IMR-90 (cell line): Measurements from ENCODE around the gene RCOR3. TPM values are rescaled to one million over a fixed set of nuclear protein-coding genes. Genes with fewer than 3 reads are reported as not detected.

Experiments used
- ATAC-seq: fragments of 200-7000 bp; cut with Tn5 transposase; 2 replicates; pipeline ENCODE4 v1.9.1; 2020; ENCODE audit warnings: low read depth, mild to moderate bottlenecking, moderate library complexity
- BruUV-seq: library from RNA; stranded (reverse); fragments of 400-500 nt; replicated peaks from 2 replicates; lab custom pipeline; 2021; lab: Mats Ljungman, UMichigan
- CTCF ChIA-PET: fragments of 300-600 bp; formaldehyde crosslinking; extraction: SDS; loops from one replicate; lab custom pipeline; 2021; ENCODE audit warnings: antibody characterized with exemption; lab: Yijun Ruan, JAX
- POLR2A ChIA-PET: fragments of 300-600 bp; sonication (Branson Sonifier 250); formaldehyde crosslinking; loops from one replicate; lab custom pipeline; 2022; ENCODE audit warnings: antibody characterized with exemption; ENCODE audit not compliant: unreplicated experiment; lab: Charles Lee
- DNase-seq: peaks from one replicate; pipeline ENCODE4 v3.0.0; 2013
- H2AFZ ChIP-seq: replicated peaks from 2 replicates; pipeline ENCODE3; 2013; ENCODE audit warnings: low read length, mild to moderate bottlenecking; ENCODE audit not compliant: poor library complexity
- H2AK5ac ChIP-seq: 2 replicates; pipeline ENCODE4 v1.6.1; 2013; ENCODE audit warnings: low read depth, low read length, inconsistent platforms
- H2AK9ac ChIP-seq: replicated peaks from 2 replicates; pipeline ENCODE3; 2013; ENCODE audit warnings: mild to moderate bottlenecking, low read depth, low read length, moderate library complexity; ENCODE audit not compliant: poor library complexity
- H2BK120ac ChIP-seq: 2 replicates; pipeline ENCODE4 v1.6.1; 2013; ENCODE audit warnings: low read depth, low read length, inconsistent platforms
- H2BK15ac ChIP-seq: 3 replicates; pipeline ENCODE4 v1.6.1; 2013; ENCODE audit warnings: low read depth, low read length, inconsistent platforms
- H2BK20ac ChIP-seq: 2 replicates; pipeline ENCODE4 v1.6.1; 2013; ENCODE audit warnings: low read depth, mild to moderate bottlenecking, inconsistent platforms, low read length, moderate library complexity
- H2BK5ac ChIP-seq: 2 replicates; pipeline ENCODE4 v1.6.1; 2013; ENCODE audit warnings: mild to moderate bottlenecking, low read depth, low read length, inconsistent platforms; ENCODE audit not compliant: poor library complexity, severe bottlenecking
- H3K14ac ChIP-seq: replicated peaks from 2 replicates; pipeline ENCODE4 v1.6.1; 2013; ENCODE audit warnings: low read depth, low read length, inconsistent platforms
- H3K18ac ChIP-seq: 2 replicates; pipeline ENCODE4 v1.6.1; 2013; ENCODE audit warnings: low read depth, low read length, control low read depth
- H3K23ac ChIP-seq: 2 replicates; pipeline ENCODE4 v1.6.1; 2013; ENCODE audit warnings: low read depth, low read length, inconsistent platforms
- H3K27ac ChIP-seq: 2 replicates; pipeline ENCODE4 v1.5.1; 2013; ENCODE audit warnings: mild to moderate bottlenecking, control low read depth, low read length; ENCODE audit not compliant: insufficient read depth
- H3K27me3 ChIP-seq: 2 replicates; pipeline ENCODE4 v1.6.1; 2013; ENCODE audit warnings: low read length; ENCODE audit not compliant: control insufficient read depth, insufficient read depth
- H3K36me3 ChIP-seq: 2 replicates; pipeline ENCODE4 v1.6.1; 2013; ENCODE audit warnings: low read length, mixed read lengths; ENCODE audit not compliant: control insufficient read depth, insufficient read depth
- H3K4ac ChIP-seq: 2 replicates; pipeline ENCODE4 v1.6.1; 2013; ENCODE audit warnings: low read depth, low read length, inconsistent platforms
- H3K4me1 ChIP-seq: 2 replicates; pipeline ENCODE4 v1.6.1; 2013; ENCODE audit warnings: low read length, mixed read lengths; ENCODE audit not compliant: control insufficient read depth, insufficient read depth
- H3K4me2 ChIP-seq: 2 replicates; pipeline ENCODE4 v1.6.1; 2013; ENCODE audit warnings: low read depth, mild to moderate bottlenecking, control low read depth, low read length, moderate library complexity
- H3K4me3 ChIP-seq: 2 replicates; pipeline ENCODE4 v1.5.1; 2013; ENCODE audit warnings: low read depth, mild to moderate bottlenecking, control low read depth, low read length, moderate library complexity; ENCODE audit not compliant: insufficient read depth
- H3K56ac ChIP-seq: 2 replicates; pipeline ENCODE4 v1.6.1; 2013; ENCODE audit warnings: low read length, inconsistent platforms; ENCODE audit not compliant: insufficient read depth; ENCODE audit errors: extremely low read depth
- H3K79me1 ChIP-seq, 2 experiments: 2 replicates each; pipeline ENCODE4 v1.6.1; 2013; ENCODE audit warnings: low read length in 2 of 2, inconsistent platforms in 1 of 2, low read depth in 1 of 2
- H3K9ac ChIP-seq: 2 replicates; pipeline ENCODE4 v1.6.1; 2013; ENCODE audit warnings: low read depth, low read length, control low read depth
- H3K9me1 ChIP-seq: 2 replicates; pipeline ENCODE4 v1.6.1; 2013; ENCODE audit warnings: low read length, inconsistent platforms; ENCODE audit not compliant: insufficient read depth
- H3K9me3 ChIP-seq: 2 replicates; pipeline ENCODE4 v1.6.1; 2013; ENCODE audit warnings: low read length; ENCODE audit not compliant: control insufficient read depth, insufficient read depth
- H4K20me1 ChIP-seq: 2 replicates; pipeline ENCODE4 v1.6.1; 2013; ENCODE audit warnings: low read length, inconsistent platforms; ENCODE audit not compliant: insufficient read depth
- H4K5ac ChIP-seq: 2 replicates; pipeline ENCODE4 v1.6.1; 2013; ENCODE audit warnings: mild to moderate bottlenecking, low read depth, low read length, control low read depth
- H4K8ac ChIP-seq, 2 experiments: 2 replicates each; pipeline ENCODE4 v1.6.1; 2013; ENCODE audit warnings: low read depth in 2 of 2, low read length in 2 of 2, control low read depth in 1 of 2, inconsistent platforms in 1 of 2
- H4K91ac ChIP-seq: 2 replicates; pipeline ENCODE4 v1.6.1; 2013; ENCODE audit warnings: low read depth, low read length, inconsistent platforms; ENCODE audit not compliant: insufficient read depth
- CEBPB ChIP-seq: IDR thresholded peaks from 2 replicates; pipeline ENCODE4 v1.6.1; 2012; ENCODE audit warnings: low read depth, low read length, improper control_type of control experiment
- CHD1 ChIP-seq: IDR thresholded peaks from 2 replicates; pipeline ENCODE4 v1.6.1; 2012; ENCODE audit warnings: low read depth, low read length, improper control_type of control experiment
- MAFK ChIP-seq: IDR thresholded peaks from 2 replicates; pipeline ENCODE4 v1.6.1; 2012; ENCODE audit warnings: low read depth, low read length, improper control_type of control experiment
- POLR2A ChIP-seq: IDR thresholded peaks from 2 replicates; pipeline ENCODE4 v1.6.1; 2012; ENCODE audit warnings: mild to moderate bottlenecking, low read depth, low read length
- RAD21 ChIP-seq: IDR thresholded peaks from 2 replicates; pipeline ENCODE4 v1.6.1; 2012; ENCODE audit warnings: low read length, improper control_type of control experiment
- RCOR1 ChIP-seq: IDR thresholded peaks from 2 replicates; pipeline ENCODE4 v1.6.1; 2012; ENCODE audit warnings: mild to moderate bottlenecking, low read length, improper control_type of control experiment; ENCODE audit not compliant: insufficient replicate concordance
- WGBS, 2 experiments: methylation state at CpG; one replicate each; pipeline versions ENCODE4 v1.1.5 to v1.1.7; 2013; ENCODE audit warnings: missing lambda C conversion rate in 2 of 2; ENCODE audit not compliant: insufficient read length in 1 of 2; ENCODE audit errors: extremely low coverage in 2 of 2; 5-methylcytosine and 5-hydroxymethylcytosine counted together
- dilution Hi-C: fragments of 300-500 bp; cut with HindIII; formaldehyde crosslinking; loops from one replicate; pipeline ENCODE4 v1.14.3; 2018; ENCODE audit warnings: low sequenced_read_pairs; ENCODE audit not compliant: unreplicated experiment
- in situ Hi-C: fragments of 300-500 bp; cut with MboI; formaldehyde crosslinking; loops from 3 replicates; pipeline ENCODE4 v1.14.3; 2019; ENCODE audit warnings: low sequenced_read_pairs, inconsistent platforms, mixed read lengths
- intact Hi-C: fragments of 100-400 bp; cut with micrococcal nuclease; formaldehyde crosslinking; loops from 2 replicates; pipeline ENCODE4 v1.10.0; 2022
- polyA plus RNA-seq, 3 experiments: library from polyadenylated mRNA; depleted of rRNA; stranded (reverse); fragments of >200 nt; gene quantifications; 2 replicates each; pipeline ENCODE4 v1.2.3, GENCODE V29; 2012; ENCODE audit warnings: low replicate concordance in 1 of 3
- total RNA-seq: library from RNA; depleted of rRNA; stranded (reverse); fragments of >200 nt; gene quantifications from 2 replicates; pipeline ENCODE4 v1.2.3, GENCODE V29; 2012
- TF ChIP-seq, protein P1 (sequence below): fragments of 150-350 bp; IDR thresholded peaks from 2 replicates; pipeline ENCODE4 v1.6.1; 2016; ENCODE audit warnings: low read depth, mild to moderate bottlenecking, low read length, moderate library complexity, borderline replicate concordance
- TF ChIP-seq, protein P2 (sequence below): fragments of 150-350 bp; IDR thresholded peaks from 2 replicates; pipeline ENCODE4 v1.6.1; 2017; ENCODE audit warnings: mild to moderate bottlenecking, antibody characterized with exemption, low read length, low read depth
- TF ChIP-seq, protein P3 (sequence below): conservative IDR thresholded peaks from 2 replicates; pipeline ENCODE4 v1.5.1; 2012; ENCODE audit warnings: mild to moderate bottlenecking, low read depth, low read length, improper control_type of control experiment

Gene RCOR3
- total and polyA plus RNA-seq, 2 of the 4 experiments (the other 2 are of a cell fraction) = 8.1 to 16.4 TPM

DNA sequence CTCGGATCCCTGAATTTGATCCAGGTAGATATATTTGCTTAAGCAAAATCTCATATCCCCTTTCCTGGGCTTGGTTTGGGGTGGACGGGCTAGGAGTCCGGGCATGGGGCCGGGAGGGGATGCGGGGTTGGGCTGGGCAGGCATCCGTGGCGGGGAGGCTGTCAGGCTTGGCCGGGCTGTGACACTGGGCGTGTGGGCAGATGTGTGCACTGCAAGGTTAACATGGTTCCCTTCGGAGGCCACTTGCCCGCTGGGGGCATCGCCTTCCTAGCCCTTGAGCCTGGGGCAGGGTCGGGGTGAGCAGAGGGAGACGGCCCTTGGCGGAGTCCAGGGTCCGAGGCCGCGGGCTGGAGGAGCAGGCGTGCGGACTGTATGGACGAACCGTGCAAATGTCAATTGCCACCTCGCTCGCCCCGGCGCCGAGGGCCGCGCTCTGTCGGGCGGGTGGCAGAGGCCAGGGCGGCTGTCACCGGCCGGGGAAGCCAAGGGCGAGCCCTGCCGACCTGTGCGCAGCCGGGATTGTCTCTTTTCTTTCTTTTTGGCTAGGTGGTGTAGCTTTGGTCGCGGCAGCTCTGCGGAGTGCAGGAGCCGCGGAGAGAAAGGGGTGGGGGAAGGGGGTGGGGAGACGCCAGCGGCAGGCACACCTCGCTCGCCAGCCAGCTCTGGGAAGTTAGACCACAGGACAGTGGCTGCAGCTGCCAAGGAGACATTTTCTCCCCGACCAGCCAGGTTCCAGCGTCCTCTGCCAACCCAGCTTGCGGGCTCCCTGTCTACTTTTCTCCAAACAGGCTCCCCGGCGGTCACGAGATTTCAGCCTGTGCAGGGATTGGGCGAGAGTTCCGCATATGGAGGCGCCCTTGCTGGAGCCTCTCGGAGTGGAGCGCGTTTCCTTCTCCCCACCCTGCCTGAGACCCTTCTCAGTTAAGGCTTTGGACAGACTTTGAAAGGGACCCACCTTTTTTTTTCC lies 1.3 kb downstream of the RCOR3 start:
- peak overlapping the region; percentile 97 for H3K4me2 ChIP-seq
- peak overlapping the region; percentile 92 for H3K9ac ChIP-seq
- 0 out of 2 replicates have a peak overlapping the region, but pooled peaks have one; percentile 20 for H2AK5ac ChIP-seq
- ATAC-seq (peak; percentile 41), DNase-seq (peak; percentile 61)
- H2BK15ac ChIP-seq = no peak overlapping the region
- peak overlapping the region; percentile 60; the same call in 1 of the 2 replicates for H3K18ac ChIP-seq
- ChIA-PET CTCF (interaction anchor here (0.6 to 1.4 kb wide), 2 partner anchors 10 to 424 kb away, joined by 3 to 4 read pairs; no protein-coding TSS in a partner anchor), POLR2A (interaction anchor here (0.5 to 1.1 kb wide), 3 partner anchors 12 to 856 kb away, joined by 4 to 5 read pairs (median 4); no protein-coding TSS in a partner anchor)
- H2BK5ac ChIP-seq = peak overlapping the region; percentile 62
- no peaks in the 10 kb centered on the region for H3K9me3 ChIP-seq
- 0% methylated on average over 28 of the region's 59 CpGs; no CpG with 5 or more reads in 1 of the 2 experiments for WGBS, 2 experiments
- peak overlapping the region; percentile 100 for H3K4me3 ChIP-seq
- H3K4ac ChIP-seq = peak overlapping the region; percentile 57
- peak overlapping the region; percentile 27; the same call in 1 of the 2 replicates for H3K56ac ChIP-seq
- H3K9me1 ChIP-seq = no peaks in the 10 kb centered on the region
- in situ Hi-C loops = no loop called here
- no peaks in the 10 kb centered on the region for H3K27me3 ChIP-seq
- no peaks in the 10 kb centered on the region for H4K20me1 ChIP-seq
- peak overlapping the region; percentile 86 for H2AK9ac ChIP-seq
- no peak overlapping the region for H2BK120ac ChIP-seq
- no peak for TF ChIP-seq MAFK
- TF ChIP-seq, protein P1, sequence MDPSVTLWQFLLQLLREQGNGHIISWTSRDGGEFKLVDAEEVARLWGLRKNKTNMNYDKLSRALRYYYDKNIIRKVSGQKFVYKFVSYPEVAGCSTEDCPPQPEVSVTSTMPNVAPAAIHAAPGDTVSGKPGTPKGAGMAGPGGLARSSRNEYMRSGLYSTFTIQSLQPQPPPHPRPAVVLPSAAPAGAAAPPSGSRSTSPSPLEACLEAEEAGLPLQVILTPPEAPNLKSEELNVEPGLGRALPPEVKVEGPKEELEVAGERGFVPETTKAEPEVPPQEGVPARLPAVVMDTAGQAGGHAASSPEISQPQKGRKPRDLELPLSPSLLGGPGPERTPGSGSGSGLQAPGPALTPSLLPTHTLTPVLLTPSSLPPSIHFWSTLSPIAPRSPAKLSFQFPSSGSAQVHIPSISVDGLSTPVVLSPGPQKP = no peak
- TF ChIP-seq, protein P2, sequence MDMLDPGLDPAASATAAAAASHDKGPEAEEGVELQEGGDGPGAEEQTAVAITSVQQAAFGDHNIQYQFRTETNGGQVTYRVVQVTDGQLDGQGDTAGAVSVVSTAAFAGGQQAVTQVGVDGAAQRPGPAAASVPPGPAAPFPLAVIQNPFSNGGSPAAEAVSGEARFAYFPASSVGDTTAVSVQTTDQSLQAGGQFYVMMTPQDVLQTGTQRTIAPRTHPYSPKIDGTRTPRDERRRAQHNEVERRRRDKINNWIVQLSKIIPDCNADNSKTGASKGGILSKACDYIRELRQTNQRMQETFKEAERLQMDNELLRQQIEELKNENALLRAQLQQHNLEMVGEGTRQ = peak; percentile 76
- TF ChIP-seq RAD21 = no peak
- no peak for TF ChIP-seq CEBPB
- TF ChIP-seq, protein P3, sequence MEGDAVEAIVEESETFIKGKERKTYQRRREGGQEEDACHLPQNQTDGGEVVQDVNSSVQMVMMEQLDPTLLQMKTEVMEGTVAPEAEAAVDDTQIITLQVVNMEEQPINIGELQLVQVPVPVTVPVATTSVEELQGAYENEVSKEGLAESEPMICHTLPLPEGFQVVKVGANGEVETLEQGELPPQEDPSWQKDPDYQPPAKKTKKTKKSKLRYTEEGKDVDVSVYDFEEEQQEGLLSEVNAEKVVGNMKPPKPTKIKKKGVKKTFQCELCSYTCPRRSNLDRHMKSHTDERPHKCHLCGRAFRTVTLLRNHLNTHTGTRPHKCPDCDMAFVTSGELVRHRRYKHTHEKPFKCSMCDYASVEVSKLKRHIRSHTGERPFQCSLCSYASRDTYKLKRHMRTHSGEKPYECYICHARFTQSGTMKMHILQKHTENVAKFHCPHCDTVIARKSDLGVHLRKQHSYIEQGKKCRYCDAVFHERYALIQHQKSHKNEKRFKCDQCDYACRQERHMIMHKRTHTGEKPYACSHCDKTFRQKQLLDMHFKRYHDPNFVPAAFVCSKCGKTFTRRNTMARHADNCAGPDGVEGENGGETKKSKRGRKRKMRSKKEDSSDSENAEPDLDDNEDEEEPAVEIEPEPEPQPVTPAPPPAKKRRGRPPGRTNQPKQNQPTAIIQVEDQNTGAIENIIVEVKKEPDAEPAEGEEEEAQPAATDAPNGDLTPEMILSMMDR = no peak
- TF ChIP-seq RCOR1 = no peak
- TF ChIP-seq POLR2A = peak; percentile 33; the same call in 1 of the 2 replicates
- no peak for TF ChIP-seq CHD1
- peaks cover 2% of the 10 kb centered on the region; the same call in 1 of the 2 replicates for H3K4me1 ChIP-seq
- peak overlapping the region; percentile 23 to 37; a peak in 2 of 4 replicates for H4K8ac ChIP-seq
- 0 out of 2 replicates have a peak overlapping the region, but pooled peaks have one; percentile 57 for H3K14ac ChIP-seq
- intact Hi-C loops = no loop called here
- 0 out of 2 replicates have a peak overlapping the region, but pooled peaks have one; percentile 4 for H4K5ac ChIP-seq
- no TSS peak for BruUV-seq
- peaks cover 4 to 13% of the 10 kb centered on the region in 2 experiments for H3K79me1 ChIP-seq
- no peak overlapping the region for H2BK20ac ChIP-seq
- H2AFZ ChIP-seq = peak overlapping the region; percentile 89
- H3K23ac ChIP-seq = peak overlapping the region; percentile 82; the same call in 1 of the 2 replicates
- H3K27ac ChIP-seq = peak overlapping the region; percentile 81
- H3K36me3 ChIP-seq = peaks cover 3% of the 10 kb centered on the region; the same call in 1 of the 2 replicates
- 0 out of 2 replicates have a peak overlapping the region, but pooled peaks have one; percentile 16 for H4K91ac ChIP-seq
- dilution Hi-C loops = no loop called here
